Thymus (tissue), 11 donors: Measurements from ENCODE around the gene CHSY1. TPM values are rescaled to one million over a fixed set of nuclear protein-coding genes. Genes with fewer than 3 reads are reported as not detected.
A peak's percentile ranks its signal among the peaks of the same experiment; 100 is the strongest.

Source experiments
- DNase-seq, 9 donors: peaks; one replicate each; pipeline ENCODE4 v3.0.0-alpha.2; 2013; ENCODE audit warnings: low spot score in 9 of 9, low read depth in 6 of 9, missing footprints in 1 of 9
- H3K27ac ChIP-seq, 2 donors: one replicate each; pipeline ENCODE4 v1.5.1; 2013; ENCODE audit warnings: control low read depth in 1 of 2, low read depth in 1 of 2, low read length in 1 of 2, mild to moderate bottlenecking in 1 of 2, moderate library complexity in 1 of 2
- H3K27me3 ChIP-seq, 2 donors: one replicate each; pipeline ENCODE4 v1.5.1; 2013; ENCODE audit warnings: low read length in 1 of 2; ENCODE audit not compliant: control insufficient read depth in 2 of 2, insufficient read depth in 1 of 2
- H3K36me3 ChIP-seq, 2 donors: one replicate each; pipeline ENCODE4 v1.5.1; 2013; ENCODE audit warnings: low read length in 1 of 2, mild to moderate bottlenecking in 1 of 2, moderate library complexity in 1 of 2; ENCODE audit not compliant: control insufficient read depth in 2 of 2, insufficient read depth in 2 of 2
- H3K4me1 ChIP-seq, 2 donors: one replicate each; pipeline ENCODE4 v1.5.1; 2013; ENCODE audit warnings: low read length in 2 of 2; ENCODE audit not compliant: control insufficient read depth in 2 of 2, insufficient read depth in 2 of 2
- H3K4me3 ChIP-seq, 2 donors: one replicate each; pipeline ENCODE4 v1.5.1; 2013; ENCODE audit warnings: low read length in 2 of 2, control low read depth in 1 of 2, mild to moderate bottlenecking in 1 of 2
- H3K9me3 ChIP-seq, 2 donors: one replicate each; pipeline ENCODE4 v1.5.1; 2013; ENCODE audit warnings: low read length in 1 of 2, mild to moderate bottlenecking in 1 of 2; ENCODE audit not compliant: control insufficient read depth in 2 of 2, insufficient read depth in 1 of 2
- WGBS: extraction: QIAGEN DNeasy Blood & Tissue Kit; methylation state at CpG from one replicate; pipeline ENCODE4 v1.1.7; 2013; 5-methylcytosine and 5-hydroxymethylcytosine counted together
- polyA plus RNA-seq: library from polyadenylated mRNA; stranded (reverse); fragments of 200-250 nt; gene quantifications from one replicate; pipeline ENCODE4 v1.2.3, GENCODE V29; 2013
- total RNA-seq: library from RNA; stranded (reverse); fragments of 120-200 nt; gene quantifications from one replicate; pipeline ENCODE4 v1.2.4, GENCODE V29; 2013
- donor health status: healthy.

CHSY1 gene
- total and polyA plus RNA-seq, 2 donors: 13.1 to 14.9 TPM

GRCh38 chr15:101264011-101264410 lies 12.2 kb upstream of the CHSY1 start:
- H3K36me3 ChIP-seq: no peaks in the 10 kb centered on the region
- H3K27ac ChIP-seq: peak overlapping the region in 1 of 2 donors; percentile 24
- H3K9me3 ChIP-seq: no peaks in the 10 kb centered on the region
- no peaks in the 10 kb centered on the region for H3K27me3 ChIP-seq
- no peaks in the 10 kb centered on the region for H3K4me1 ChIP-seq
- 94% methylated on average over 4 of the region's 4 CpGs for WGBS
- DNase-seq: no peak
- H3K4me3 ChIP-seq: no peak overlapping the region

- H3K4me1 ChIP-seq: peaks cover 0 to 4% of the 10 kb centered on the region in 2 donors
- no peaks in the 10 kb centered on the region for H3K36me3 ChIP-seq
- H3K9me3 ChIP-seq: no peaks in the 10 kb centered on the region
- DNase-seq: no peak
- no peak overlapping the region for H3K27ac ChIP-seq
- H3K27me3 ChIP-seq: peaks cover 0 to 6% of the 10 kb centered on the region in 2 donors
- H3K4me3 ChIP-seq: no peak overlapping the region
- WGBS: 92% methylated on average over 4 of the region's 4 CpGs
These were observed 10.7 kb upstream of the CHSY1 start for GRCh38 chr15:101262551-101262950.

- Histone ChIP-seq H3K27me3 (peaks cover 0 to 11% of the 10 kb centered on the region in 2 donors), H3K4me1 (peaks cover 0 to 4% of the 10 kb centered on the region in 2 donors), H3K9me3 (no peaks in the 10 kb centered on the region), H3K4me3 (no peak overlapping the region), H3K27ac (no peak overlapping the region), H3K36me3 (no peaks in the 10 kb centered on the region)
- whole genome bisulfite sequencing: 56% methylated on average over 11 of the region's 11 CpGs
- DNase-seq: peak in 3 of 9 donors; percentile 40 to 69 (median 64)
These were observed 6.6 kb upstream of the CHSY1 start for GRCh38 chr15:101258238-101259144.

- WGBS: 97% methylated on average over 6 of the region's 6 CpGs
- no peaks in the 10 kb centered on the region for H3K36me3 ChIP-seq
- H3K4me3 ChIP-seq: no peak overlapping the region
- no peak overlapping the region for H3K27ac ChIP-seq
- H3K9me3 ChIP-seq: no peaks in the 10 kb centered on the region
- peaks cover 3 to 25% of the 10 kb centered on the region in 2 donors for H3K27me3 ChIP-seq
- peaks cover 0 to 8% of the 10 kb centered on the region in 2 donors for H3K4me1 ChIP-seq
- DNase-seq: no peak
These were observed 4.9 kb upstream of the CHSY1 start for GRCh38 chr15:101256757-101257156.

GRCh38 chr15:101255615-101256241 lies 3.9 kb upstream of the CHSY1 start:
- 47% methylated on average over 8 of the region's 8 CpGs for WGBS
- no peak for DNase-seq
- Histone ChIP-seq H3K9me3 (no peaks in the 10 kb centered on the region), H3K27me3 (peaks cover 3 to 29% of the 10 kb centered on the region in 2 donors), H3K36me3 (no peaks in the 10 kb centered on the region), H3K4me1 (peaks cover 4 to 10% of the 10 kb centered on the region in 2 donors), H3K4me3 (no peak overlapping the region), H3K27ac (no peak overlapping the region)

- DNase-seq: no peak
- no peaks in the 10 kb centered on the region for H3K36me3 ChIP-seq
- no peak overlapping the region for H3K4me3 ChIP-seq
- no peak overlapping the region for H3K27ac ChIP-seq
- H3K9me3 ChIP-seq: no peaks in the 10 kb centered on the region
- H3K27me3 ChIP-seq: peaks cover 3 to 33% of the 10 kb centered on the region in 2 donors
- 45% methylated on average over 5 of the region's 5 CpGs for WGBS
- H3K4me1 ChIP-seq: peaks cover 6 to 15% of the 10 kb centered on the region in 2 donors
These were observed 3.2 kb upstream of the CHSY1 start for GRCh38 chr15:101255051-101255395.

- Histone ChIP-seq H3K36me3 (no peaks in the 10 kb centered on the region), H3K4me1 (peaks cover 6 to 15% of the 10 kb centered on the region in 2 donors), H3K27ac (no peak overlapping the region), H3K9me3 (no peaks in the 10 kb centered on the region), H3K27me3 (peaks cover 3 to 33% of the 10 kb centered on the region in 2 donors), H3K4me3 (no peak overlapping the region)
- DNase-seq: no peak
- WGBS: 96% methylated on average over 11 of the region's 11 CpGs
These were observed 2.6 kb upstream of the CHSY1 start for GRCh38 chr15:101254157-101255050.

GRCh38 chr15:101252836-101253235 lies 988 bp upstream of the CHSY1 start:
- H3K4me1 ChIP-seq: peaks cover 6 to 10% of the 10 kb centered on the region in 2 donors
- no peak for DNase-seq
- no peak overlapping the region for H3K4me3 ChIP-seq
- H3K27ac ChIP-seq: no peak overlapping the region
- no peaks in the 10 kb centered on the region for H3K9me3 ChIP-seq
- WGBS: 63% methylated on average over 3 of the region's 3 CpGs
- H3K27me3 ChIP-seq: peaks cover 3 to 27% of the 10 kb centered on the region in 2 donors
- H3K36me3 ChIP-seq: no peaks in the 10 kb centered on the region
